ENCODE measurements around the gene IGSF9. TPM values are rescaled to one million over a fixed set of nuclear protein-coding genes. Genes with fewer than 3 reads are reported as not detected.
A peak's percentile ranks its signal among the peaks of the same experiment; 100 is the strongest.
"Not testable (repeated sequence)": the region's sequence is repeated elsewhere in the genome, so short reads cannot be mapped to it uniquely, and the experiment has no call there.

Gene IGSF9
- total RNA-seq, 1 donor from 2014 or later: 2.0 TPM

DNA sequence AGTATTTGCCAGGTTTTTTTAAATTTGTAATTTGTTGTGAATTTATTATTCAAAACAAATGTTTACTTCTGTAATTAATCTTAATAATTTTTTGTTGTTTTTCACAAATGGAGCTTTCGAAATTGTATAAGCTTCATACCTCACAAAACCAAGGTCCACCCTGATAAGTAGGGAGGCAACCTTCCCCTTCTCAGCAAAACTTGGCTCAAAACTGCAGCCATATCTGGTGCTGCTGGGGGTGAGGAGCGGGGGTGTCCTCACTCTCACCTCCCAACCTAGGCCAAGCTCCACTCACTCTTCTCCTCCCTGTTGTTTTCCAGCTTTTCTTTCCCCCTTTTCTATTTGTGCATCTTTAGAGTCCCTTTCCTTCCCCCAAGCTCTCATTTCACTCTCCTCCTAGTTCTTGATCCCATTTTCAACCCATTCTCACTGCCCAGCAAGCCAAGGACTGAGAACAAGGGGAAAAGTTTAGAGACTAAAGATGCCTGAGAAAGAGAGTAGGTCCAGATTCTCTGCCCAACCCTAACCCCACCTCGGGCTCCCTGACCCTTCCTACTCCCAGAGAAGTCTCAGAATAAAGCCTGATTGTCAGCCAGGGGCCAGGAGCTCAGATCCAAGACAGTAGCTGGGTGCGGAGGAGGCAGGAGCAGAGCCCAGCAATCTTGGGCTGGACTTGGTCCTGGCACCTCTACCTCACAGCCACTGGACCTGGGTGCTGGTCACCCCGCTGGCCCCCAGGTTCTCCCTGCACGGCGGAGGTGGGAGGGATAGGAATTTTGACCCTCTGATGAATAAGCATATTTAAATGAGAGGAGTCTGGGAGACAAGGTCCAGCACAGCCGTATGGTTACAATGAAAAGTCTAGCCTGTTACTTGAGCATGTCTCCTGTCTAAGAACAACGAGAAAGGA lies 37.1 kb downstream of the IGSF9 start:
- TF ChIP-seq, protein P1, sequence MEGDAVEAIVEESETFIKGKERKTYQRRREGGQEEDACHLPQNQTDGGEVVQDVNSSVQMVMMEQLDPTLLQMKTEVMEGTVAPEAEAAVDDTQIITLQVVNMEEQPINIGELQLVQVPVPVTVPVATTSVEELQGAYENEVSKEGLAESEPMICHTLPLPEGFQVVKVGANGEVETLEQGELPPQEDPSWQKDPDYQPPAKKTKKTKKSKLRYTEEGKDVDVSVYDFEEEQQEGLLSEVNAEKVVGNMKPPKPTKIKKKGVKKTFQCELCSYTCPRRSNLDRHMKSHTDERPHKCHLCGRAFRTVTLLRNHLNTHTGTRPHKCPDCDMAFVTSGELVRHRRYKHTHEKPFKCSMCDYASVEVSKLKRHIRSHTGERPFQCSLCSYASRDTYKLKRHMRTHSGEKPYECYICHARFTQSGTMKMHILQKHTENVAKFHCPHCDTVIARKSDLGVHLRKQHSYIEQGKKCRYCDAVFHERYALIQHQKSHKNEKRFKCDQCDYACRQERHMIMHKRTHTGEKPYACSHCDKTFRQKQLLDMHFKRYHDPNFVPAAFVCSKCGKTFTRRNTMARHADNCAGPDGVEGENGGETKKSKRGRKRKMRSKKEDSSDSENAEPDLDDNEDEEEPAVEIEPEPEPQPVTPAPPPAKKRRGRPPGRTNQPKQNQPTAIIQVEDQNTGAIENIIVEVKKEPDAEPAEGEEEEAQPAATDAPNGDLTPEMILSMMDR (IDR thresholded peaks at IDR 0.05): no peak
- Histone ChIP-seq H3K9me3 (no peaks in the 10 kb centered on the region), H3K27me3 (ENCODE audit: low read depth) (no peaks in the 10 kb centered on the region), H3K36me3 (no peaks in the 10 kb centered on the region), H3K27ac (no peak overlapping the region), H3K4me3 (no peak overlapping the region), H3K4me1 (peaks cover 36% of the 10 kb centered on the region)
- intact Hi-C loops (cut with DNase I): no loop called here
- DNase-seq (no peak), ATAC-seq (no peak)

DNA sequence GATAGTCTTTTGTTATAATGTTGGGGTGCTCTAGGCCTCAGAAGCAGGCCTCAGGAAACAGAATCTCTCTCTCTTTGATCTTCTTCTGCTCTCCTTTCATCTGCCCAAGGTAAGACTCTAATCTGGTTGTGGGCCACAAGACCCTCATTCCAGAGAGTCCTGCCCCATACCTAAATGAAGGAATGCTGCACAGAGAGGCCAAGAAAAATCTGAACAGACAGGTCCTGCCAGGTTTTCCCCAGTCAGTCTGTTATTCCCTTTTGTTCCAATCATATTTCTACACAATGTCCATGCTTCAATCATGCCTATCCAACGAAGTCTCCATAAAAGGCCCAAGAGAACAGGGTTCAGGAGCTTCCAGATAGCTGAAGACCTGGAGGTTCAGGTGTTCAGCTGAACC lies 38.5 kb downstream of the IGSF9 start:
- no peaks in the 10 kb centered on the region for H3K36me3 ChIP-seq
- DNase-seq (no peak), ATAC-seq (no peak)
- H3K9me3 ChIP-seq: no peaks in the 10 kb centered on the region
- H3K27ac ChIP-seq: no peak overlapping the region
- peaks cover 27% of the 10 kb centered on the region for H3K4me1 ChIP-seq
- TF ChIP-seq, protein P1 (IDR thresholded peaks at IDR 0.05): no peak
- H3K27me3 ChIP-seq (ENCODE audit: low read depth): no peaks in the 10 kb centered on the region
- intact Hi-C loops (cut with DNase I): no loop called here
- H3K4me3 ChIP-seq: no peak overlapping the region

DNA sequence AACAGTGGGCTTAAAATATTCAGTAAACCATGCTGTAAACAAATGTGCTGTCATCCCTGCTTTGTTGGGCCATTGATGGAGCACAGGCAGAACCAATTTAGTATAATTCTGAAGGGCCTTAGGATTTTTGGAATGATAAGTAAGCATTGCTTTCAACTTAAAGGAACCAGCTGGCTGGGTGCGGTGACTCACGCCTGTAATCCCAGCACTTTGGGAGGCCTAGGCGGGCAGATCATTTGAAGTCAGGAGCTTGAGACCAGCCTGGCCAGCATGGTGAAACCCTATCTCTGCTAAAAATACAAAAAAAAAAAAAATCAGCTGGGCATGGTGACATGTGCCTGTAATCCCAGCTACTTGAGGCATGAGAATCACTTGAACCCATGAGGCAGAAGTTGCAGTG lies 41.4 kb downstream of the IGSF9 start:
- H3K27me3 ChIP-seq (ENCODE audit: low read depth); H3K27ac ChIP-seq; H3K4me3 ChIP-seq; H3K9me3 ChIP-seq; DNase-seq; ATAC-seq; H3K36me3 ChIP-seq; intact Hi-C loops (cut with DNase I): not testable (repeated sequence)
- peaks cover 19% of the 10 kb centered on the region for H3K4me1 ChIP-seq

DNA sequence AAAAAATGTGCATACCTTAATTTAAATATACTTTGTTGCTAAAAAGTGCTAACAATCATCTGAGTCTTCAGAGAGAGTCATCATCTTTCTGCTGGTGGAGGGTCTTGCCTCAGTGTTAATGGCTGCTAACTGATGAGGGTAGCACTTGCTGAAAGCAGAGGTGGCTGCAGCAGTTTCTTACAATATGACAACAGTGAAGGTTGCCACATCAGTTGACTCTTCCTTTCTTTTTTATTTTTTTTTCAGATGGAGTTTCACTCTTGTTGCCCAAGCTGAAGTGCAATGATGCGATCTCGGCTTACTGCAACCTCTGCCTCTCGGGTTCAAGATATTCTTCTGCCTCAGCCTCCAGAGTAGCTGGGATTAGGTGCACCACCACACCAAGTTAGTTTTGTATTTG lies 42.9 kb downstream of the IGSF9 start:
- Histone ChIP-seq H3K27me3 (ENCODE audit: low read depth) (no peaks in the 10 kb centered on the region), H3K27ac (no peak overlapping the region), H3K36me3 (no peaks in the 10 kb centered on the region), H3K4me3 (no peak overlapping the region), H3K4me1 (peaks cover 28% of the 10 kb centered on the region), H3K9me3 (no peaks in the 10 kb centered on the region)
- TF ChIP-seq, protein P1 (IDR thresholded peaks at IDR 0.05): no peak
- intact Hi-C loops (cut with DNase I): no loop called here
- ATAC-seq (no peak), DNase-seq (no peak)

DNA sequence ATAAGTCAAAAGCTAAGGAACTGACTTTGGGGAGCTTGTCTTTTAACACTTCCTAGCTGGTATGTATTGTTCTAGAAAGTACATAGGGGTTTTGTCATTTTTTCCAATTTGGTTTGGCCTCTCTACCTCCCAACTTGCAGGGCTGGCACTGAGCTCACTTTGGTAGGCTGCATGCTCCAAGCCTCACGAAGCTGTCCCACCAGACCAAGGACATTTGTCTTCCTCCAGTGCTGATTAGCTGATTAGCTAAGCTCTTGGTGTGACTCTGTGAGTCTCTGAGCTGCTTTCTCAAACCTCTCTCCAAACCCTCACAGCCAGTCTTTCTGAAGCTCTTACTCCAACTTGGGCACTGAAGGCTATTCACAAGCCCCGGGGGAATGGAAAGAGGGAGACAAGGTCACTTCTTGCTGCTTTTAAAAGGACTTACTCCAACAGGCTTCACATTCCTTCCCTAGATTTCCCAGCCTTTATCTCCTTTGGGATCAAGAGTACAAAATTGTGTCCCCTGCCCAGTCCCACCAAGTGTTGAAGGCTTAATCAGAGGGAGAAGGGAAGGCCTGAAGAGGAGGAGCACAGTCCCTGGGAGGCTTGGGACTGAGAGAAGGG lies 44.6 kb downstream of the IGSF9 start:
- TF ChIP-seq, protein P1 (IDR thresholded peaks at IDR 0.05): no peak
- no peaks in the 10 kb centered on the region for H3K36me3 ChIP-seq
- peaks cover 45% of the 10 kb centered on the region for H3K4me1 ChIP-seq
- H3K27me3 ChIP-seq (ENCODE audit: low read depth): no peaks in the 10 kb centered on the region
- intact Hi-C loops (cut with DNase I): no loop called here
- H3K9me3 ChIP-seq: no peaks in the 10 kb centered on the region
- ATAC-seq: no peak
- no peak for DNase-seq
- peak overlapping the region; percentile 86 for H3K27ac ChIP-seq
- H3K4me3 ChIP-seq: no peak overlapping the region

All from lower lobe of right lung (tissue), 2 donors.